Sigmoid colon (tissue), 7 donors: Measurements from ENCODE around the gene KRT74. TPM values are rescaled to one million over a fixed set of nuclear protein-coding genes. Genes with fewer than 3 reads are reported as not detected.

Experiments
- DNase-seq: peaks from one replicate; pipeline ENCODE4 v3.0.0-alpha.2; 2019
- H3K27ac ChIP-seq, 4 donors: fragments of 200-600 bp; sonication (generic); one replicate each; pipeline ENCODE4 v1.5.1; 2016 to 2019; ENCODE audit warnings: mild to moderate bottlenecking in 1 of 4
- H3K27me3 ChIP-seq, 3 donors: fragments of 200-600 bp; sonication (generic); one replicate each; pipeline ENCODE4 v1.5.1; 2019; ENCODE audit warnings: mild to moderate bottlenecking in 1 of 3
- H3K36me3 ChIP-seq, 4 donors: fragments of 200-600 bp; sonication (generic); one replicate each; pipeline ENCODE4 v1.5.1; 2016 to 2019
- H3K4me1 ChIP-seq, 4 donors: fragments of 200-600 bp; sonication (generic); one replicate each; pipeline ENCODE4 v1.5.1; 2017 to 2019
- H3K4me3 ChIP-seq, 4 donors: fragments of 200-600 bp; sonication (generic); one replicate each; pipeline ENCODE4 v1.5.1; 2017 to 2019; ENCODE audit warnings: mild to moderate bottlenecking in 2 of 4, moderate library complexity in 1 of 4
- H3K9me3 ChIP-seq, 4 donors: fragments of 200-600 bp in 3 of 4; sonication (generic) in 3 of 4; one replicate each; pipeline versions ENCODE4 v1.5.1 to v1.6.1; 2013 to 2019
- CTCF ChIP-seq, 4 experiments: fragments of 450-650 bp in 3 of 4; fragments of 200-600 bp in 1 of 4; IDR thresholded peaks; one replicate each; pipeline ENCODE4 v1.5.1; 2016 to 2019; ENCODE audit warnings: antibody characterized with exemption in 4 of 4, mild to moderate bottlenecking in 3 of 4, moderate library complexity in 2 of 4
- EP300 ChIP-seq, 4 donors: sonication (generic); formaldehyde crosslinking; IDR thresholded peaks; one replicate each; pipeline ENCODE4 v1.6.1; 2017; ENCODE audit warnings: antibody characterized with exemption in 4 of 4
- POLR2A ChIP-seq, 2 donors: fragments of 450-650 bp; IDR thresholded peaks; one replicate each; pipeline ENCODE4 v1.6.1; 2016; ENCODE audit warnings: antibody characterized with exemption in 2 of 2, mild to moderate bottlenecking in 2 of 2, moderate library complexity in 2 of 2
- POLR2AphosphoS5 ChIP-seq, 4 donors: sonication (generic); formaldehyde crosslinking; IDR thresholded peaks; one replicate each; pipeline ENCODE4 v1.6.1; 2017; ENCODE audit warnings: antibody characterized with exemption in 4 of 4
- WGBS, 2 donors: extraction: QIAGEN DNeasy Blood & Tissue Kit; methylation state at CpG; one replicate each; pipeline ENCODE4 v1.1.7; 2013; 5-methylcytosine and 5-hydroxymethylcytosine counted together
- intact Hi-C: fragments of 100-400 bp; cut with DNase I; formaldehyde crosslinking; loops from one replicate; pipeline ENCODE4 v1.15.1; 2023
- polyA plus RNA-seq, 3 donors: library from polyadenylated mRNA; stranded (reverse); fragments of 200-250 nt; gene quantifications; one replicate each; pipeline ENCODE4 v1.2.3, GENCODE V29; 2013
- total RNA-seq, 4 donors: library from RNA; depleted of rRNA; stranded (reverse); fragments of >200 nt; gene quantifications; one replicate each; pipeline ENCODE4 v1.1.0, GENCODE V29; 2016
- donor health status: healthy with polysubstance abuse.
- donor health status: Bipolar disorder and iron deficiency.
- donor health status: healthy.

KRT74 gene
- total RNA-seq, result not detected
- not detected for polyA plus RNA-seq

- no peaks in the 10 kb centered on the region for H3K36me3 ChIP-seq
- peak; percentile 19 for DNase-seq
- no peaks in the 10 kb centered on the region for H3K4me1 ChIP-seq
- no peak within 1 kb of the TSS for H3K4me3 ChIP-seq
- H3K27ac ChIP-seq, result no peak within 1 kb of the TSS
- WGBS, 2 donors, result 82 to 95% methylated on average over 3 of the region's 3 CpGs
- H3K27me3 ChIP-seq, result no peaks in the 10 kb centered on the region
- H3K9me3 ChIP-seq, result no peaks in the 10 kb centered on the region
- intact Hi-C loops, result loop anchor here (10.0 kb wide), 1 partner anchor 401 kb away; no protein-coding TSS in a partner anchor
- TF ChIP-seq POLR2AphosphoS5 (IDR thresholded peaks at IDR 0.05) (no peak), POLR2A (IDR thresholded peaks at IDR 0.05) (no peak), EP300 (IDR thresholded peaks at IDR 0.05) (no peak), CTCF (IDR thresholded peaks at IDR 0.05) (no peak)
Observed at GRCh38 chr12:52573743-52574142, at the start of gene KRT74. Gene KRT74, minus strand, starts transcription at chr12:52573843. Its CDS starts 66 bp downstream, at chr12:52573777.

- WGBS, 2 donors, result 78 to 88% methylated on average over 5 of the region's 5 CpGs
- DNase-seq, result no peak
- H3K4me1 ChIP-seq, result no peaks in the 10 kb centered on the region
- intact Hi-C loops, result no loop called here
- no peak overlapping the region for H3K4me3 ChIP-seq
- no peaks in the 10 kb centered on the region for H3K36me3 ChIP-seq
- H3K27ac ChIP-seq, result no peak overlapping the region
- H3K27me3 ChIP-seq, result no peaks in the 10 kb centered on the region
- H3K9me3 ChIP-seq, result no peaks in the 10 kb centered on the region
- TF ChIP-seq CTCF (IDR thresholded peaks at IDR 0.05) (no peak), POLR2AphosphoS5 (IDR thresholded peaks at IDR 0.05) (no peak), EP300 (IDR thresholded peaks at IDR 0.05) (no peak), POLR2A (IDR thresholded peaks at IDR 0.05) (no peak)
Observed at GRCh38 chr12:52622349-52622748, 48.7 kb upstream of the KRT74 start.

GRCh38 chr12:52618866-52619265 is 45.2 kb upstream of the KRT74 start:
- 66 to 84% methylated on average over 2 of the region's 2 CpGs for WGBS, 2 donors
- no peaks in the 10 kb centered on the region for H3K4me1 ChIP-seq
- no peaks in the 10 kb centered on the region for H3K27me3 ChIP-seq
- H3K9me3 ChIP-seq, result no peaks in the 10 kb centered on the region
- no peaks in the 10 kb centered on the region for H3K36me3 ChIP-seq
- DNase-seq, result no peak
- H3K27ac ChIP-seq, result no peak overlapping the region
- no peak for TF ChIP-seq POLR2A (IDR thresholded peaks at IDR 0.05)
- H3K4me3 ChIP-seq, result no peak overlapping the region
- intact Hi-C loops, result no loop called here

GRCh38 chr12:52618216-52618615 is 44.6 kb upstream of the KRT74 start, which contains the start of gene KRT73:
Gene KRT73, minus strand, starts transcription at chr12:52618559. Its CDS starts 35 bp downstream, at chr12:52618524.
- TF ChIP-seq EP300 (IDR thresholded peaks at IDR 0.05) (no peak), POLR2AphosphoS5 (IDR thresholded peaks at IDR 0.05) (no peak), POLR2A (IDR thresholded peaks at IDR 0.05) (no peak), CTCF (IDR thresholded peaks at IDR 0.05) (no peak)
- DNase-seq, result no peak
- no peaks in the 10 kb centered on the region for H3K36me3 ChIP-seq
- H3K9me3 ChIP-seq, result no peaks in the 10 kb centered on the region
- no peak within 1 kb of the TSS for H3K4me3 ChIP-seq
- H3K4me1 ChIP-seq, result no peaks in the 10 kb centered on the region
- H3K27me3 ChIP-seq, result no peaks in the 10 kb centered on the region
- no peak within 1 kb of the TSS for H3K27ac ChIP-seq
- intact Hi-C loops, result no loop called here
- WGBS, 2 donors, result 88 to 91% methylated on average over 14 of the region's 14 CpGs

GRCh38 chr12:52617403-52617785 is 43.8 kb upstream of the KRT74 start:
- H3K27ac ChIP-seq, result no peak overlapping the region
- 85 to 89% methylated on average over 7 of the region's 7 CpGs for WGBS, 2 donors
- DNase-seq, result no peak

More at GRCh38 chr12:52617403-52617785, 43.8 kb upstream of the KRT74 start:
- no peak for TF ChIP-seq POLR2AphosphoS5 (IDR thresholded peaks at IDR 0.05)
- TF ChIP-seq EP300 (IDR thresholded peaks at IDR 0.05), result no peak
- no peak for TF ChIP-seq POLR2A (IDR thresholded peaks at IDR 0.05)
- TF ChIP-seq CTCF (IDR thresholded peaks at IDR 0.05), result no peak
- Histone ChIP-seq H3K36me3 (no peaks in the 10 kb centered on the region), H3K9me3 (no peaks in the 10 kb centered on the region), H3K4me3 (no peak overlapping the region), H3K4me1 (no peaks in the 10 kb centered on the region), H3K27me3 (no peaks in the 10 kb centered on the region)
- intact Hi-C loops, result no loop called here
